B cell (primary cell): Measurements from ENCODE around the gene MAP7.
"Not testable (repeated sequence)": the region's sequence is repeated elsewhere in the genome, so short reads cannot be mapped to it uniquely, and the experiment has no call there.

Experiments used
- CTCF ChIP-seq: fragments of 200-600 bp; IDR thresholded peaks from one replicate; pipeline ENCODE4 v1.8.0; 2022; ENCODE audit warnings: antibody characterized with exemption, mild to moderate bottlenecking
- EZH2 ChIP-seq: IDR thresholded peaks from 2 replicates; pipeline ENCODE4 v1.6.1; 2012; ENCODE audit warnings: borderline replicate concordance, low read depth, mild to moderate bottlenecking, moderate library complexity, low read length; ENCODE audit not compliant: insufficient read depth, poor library complexity, severe bottlenecking

DNA sequence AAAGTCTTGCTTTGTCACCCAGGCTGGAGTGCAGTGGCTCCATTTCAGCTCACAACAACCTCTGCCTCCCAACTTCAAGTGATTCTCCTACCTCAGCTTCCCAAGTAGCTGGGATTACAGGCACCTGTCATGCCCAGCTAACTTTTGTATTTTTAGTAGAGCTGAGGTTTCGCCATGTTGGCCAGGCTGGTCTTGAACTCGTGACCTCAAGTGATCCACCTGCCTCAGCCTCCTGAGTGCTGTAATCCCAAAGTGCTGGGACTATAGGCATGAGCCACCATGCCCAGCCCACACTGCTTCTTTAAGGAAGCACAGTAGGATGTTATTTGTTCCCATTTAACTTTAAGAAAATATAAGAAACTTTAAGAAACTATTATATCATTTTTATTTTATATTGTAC is 35.3 kb upstream of the MAP7 start:
- not testable (repeated sequence) for TF ChIP-seq CTCF, EZH2
